ENCODE data around the gene EPS8L2. TPM values are rescaled to one million over a fixed set of nuclear protein-coding genes. Genes with fewer than 3 reads are reported as not detected.

The EPS8L2 gene
- total RNA-seq, 1 experiment from 2014 or later, result 92.8 TPM

DNA sequence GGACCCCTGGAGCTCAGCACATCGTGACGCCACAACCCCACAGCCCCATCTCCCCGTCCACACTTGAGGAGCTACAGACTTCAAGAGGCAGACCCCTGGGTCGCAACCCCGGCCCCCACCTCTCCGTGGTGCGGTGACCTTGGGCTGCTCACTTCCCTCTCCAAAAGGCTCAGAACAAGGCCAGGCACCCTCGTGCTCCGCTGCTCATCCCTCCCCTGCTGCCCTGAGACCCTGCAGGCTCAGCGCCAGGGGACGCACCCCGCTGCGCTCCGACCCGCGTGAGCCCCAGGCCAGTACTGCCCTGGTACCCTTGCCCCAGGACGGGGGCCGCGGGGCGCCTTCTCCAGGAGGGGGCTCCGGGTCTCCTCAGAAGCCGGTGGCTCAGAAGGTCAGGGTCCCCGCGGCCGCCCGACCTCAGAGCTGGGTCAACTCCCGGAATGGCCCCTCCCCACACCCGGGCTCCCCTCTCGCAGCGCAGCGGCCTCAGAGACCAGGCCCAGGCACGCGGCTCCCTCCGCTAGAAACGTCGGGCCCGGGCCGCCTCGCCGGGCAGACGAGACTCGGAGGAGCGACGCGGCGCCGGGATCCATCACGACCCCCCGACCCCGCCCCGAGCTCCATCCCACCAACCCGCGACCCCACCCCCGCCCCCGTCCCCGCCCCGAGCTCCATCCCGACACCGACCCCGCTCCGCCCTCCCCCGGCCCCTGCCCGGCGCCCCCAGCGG, 70.7 kb downstream of the EPS8L2 start:
- Mint-ChIP-seq H3K36me3 (ENCODE audit: insufficient read depth in 1 of 3, low read depth in 3 of 3) (peaks cover 4 to 17% (median 13%) of the 10 kb centered on the region in 3 experiments; a peak in 6 of 7 replicates), H3K4me1 (peaks cover 19 to 27% of the 10 kb centered on the region in 2 experiments), H3K27me3 (ENCODE audit: low read depth) (no peaks in the 10 kb centered on the region), H3K9me3 (no peaks in the 10 kb centered on the region), H3K27ac (peak overlapping the region; percentile 53 to 88 (median 59); a peak in 6 of 7 replicates), H3K4me3 (peak overlapping the region; percentile 82 to 91)
- Histone ChIP-seq H3K56ac (ENCODE audit: insufficient read length, low read depth, low read length) (no peak overlapping the region), H3K4ac (ENCODE audit: low read depth, low read length) (no peak overlapping the region), H4K20me1 (ENCODE audit: control insufficient read depth, insufficient read depth, insufficient read length) (no peaks in the 10 kb centered on the region), H2AK5ac (ENCODE audit: insufficient read length, low read length) (no peak overlapping the region), H3K9ac (ENCODE audit: extremely low read depth, insufficient read length, low read length) (peak overlapping the region; percentile 55), H3K18ac (ENCODE audit: insufficient read length, low read depth, low read length) (peak overlapping the region; percentile 1), H4K5ac (ENCODE audit: insufficient read length, low read depth, low read length) (no peak overlapping the region), H3K79me2 (ENCODE audit: insufficient read depth, low read length) (peaks cover 4% of the 10 kb centered on the region; the same call in 1 of the 2 replicates), H3K23ac (ENCODE audit: insufficient read length, low read depth, low read length) (no peak overlapping the region), H2BK12ac (ENCODE audit: insufficient read length, low read depth, low read length) (no peak overlapping the region), H3K23me2 (ENCODE audit: insufficient read length, low read depth, low read length, poor library complexity, severe bottlenecking) (peaks cover 17% of the 10 kb centered on the region), H3T11ph (ENCODE audit: low read length) (no peak overlapping the region), H3K79me1 (ENCODE audit: insufficient read depth, low read depth, low read length, poor library complexity, severe bottlenecking) (peaks cover 12% of the 10 kb centered on the region), H3K4me2 (ENCODE audit: insufficient read depth, insufficient read length, low read length) (peak overlapping the region; percentile 78), H3K27ac (ENCODE audit: insufficient read length, low read depth, low read length) (no peak overlapping the region), H3K27me3 (ENCODE audit: insufficient read depth, low read length) (no peaks in the 10 kb centered on the region), H3K9me3 (ENCODE audit: control insufficient read depth, low read depth, low read length) (no peaks in the 10 kb centered on the region), H4K8ac (replicated peaks; ENCODE audit: insufficient read length, low read depth, low read length) (no peak overlapping the region), H2BK120ac (ENCODE audit: low read depth, low read length, poor library complexity, severe bottlenecking) (no peak overlapping the region), H4K91ac (ENCODE audit: insufficient read length, low read depth, low read length) (no peak overlapping the region), H2BK20ac (ENCODE audit: low read depth, low read length, poor library complexity, severe bottlenecking) (no peak overlapping the region), H3K14ac (ENCODE audit: insufficient read depth, low read length) (peak overlapping the region; percentile 16; the same call in 1 of the 2 replicates), H2BK15ac (ENCODE audit: low read depth, low read length) (no peak overlapping the region), H2AFZ (ENCODE audit: low read length) (no peak overlapping the region), H2BK5ac (ENCODE audit: insufficient read length, low read length) (no peak overlapping the region), H3K4me1 (ENCODE audit: insufficient read depth, low read length) (no peaks in the 10 kb centered on the region; the same call in 1 of the 2 replicates)
- TF ChIP-seq, protein P1, sequence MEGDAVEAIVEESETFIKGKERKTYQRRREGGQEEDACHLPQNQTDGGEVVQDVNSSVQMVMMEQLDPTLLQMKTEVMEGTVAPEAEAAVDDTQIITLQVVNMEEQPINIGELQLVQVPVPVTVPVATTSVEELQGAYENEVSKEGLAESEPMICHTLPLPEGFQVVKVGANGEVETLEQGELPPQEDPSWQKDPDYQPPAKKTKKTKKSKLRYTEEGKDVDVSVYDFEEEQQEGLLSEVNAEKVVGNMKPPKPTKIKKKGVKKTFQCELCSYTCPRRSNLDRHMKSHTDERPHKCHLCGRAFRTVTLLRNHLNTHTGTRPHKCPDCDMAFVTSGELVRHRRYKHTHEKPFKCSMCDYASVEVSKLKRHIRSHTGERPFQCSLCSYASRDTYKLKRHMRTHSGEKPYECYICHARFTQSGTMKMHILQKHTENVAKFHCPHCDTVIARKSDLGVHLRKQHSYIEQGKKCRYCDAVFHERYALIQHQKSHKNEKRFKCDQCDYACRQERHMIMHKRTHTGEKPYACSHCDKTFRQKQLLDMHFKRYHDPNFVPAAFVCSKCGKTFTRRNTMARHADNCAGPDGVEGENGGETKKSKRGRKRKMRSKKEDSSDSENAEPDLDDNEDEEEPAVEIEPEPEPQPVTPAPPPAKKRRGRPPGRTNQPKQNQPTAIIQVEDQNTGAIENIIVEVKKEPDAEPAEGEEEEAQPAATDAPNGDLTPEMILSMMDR (conservative IDR thresholded peaks at IDR 0.05), result no peak
- WGBS (ENCODE audit: extremely low coverage, insufficient read length, low lambda C conversion rate), result no CpG with 5 or more reads among the region's 65 CpGs
- peak; percentile 83 for DNase-seq

Other genes starting within 250 kb of the EPS8L2 start
- gene RNH1, start 199.0 kb upstream of the EPS8L2 start, total RNA-seq (2021), result 60.0 and 67.0 TPM in 2 replicates
- 61.8 and 66.0 TPM in 2 replicates for gene HRAS, start 170.7 kb upstream of the EPS8L2 start, total RNA-seq (2021)
- 3.1 and 3.4 TPM in 2 replicates for gene LRRC56, start 168.7 kb upstream of the EPS8L2 start, total RNA-seq (2021)
- 4.2 and 4.7 TPM in 2 replicates for gene LMNTD2, start 145.5 kb upstream of the EPS8L2 start, total RNA-seq (2021)
- 26.3 and 30.0 TPM in 2 replicates for gene RASSF7, start 145.3 kb upstream of the EPS8L2 start, total RNA-seq (2021)
- gene PHRF1, start 129.8 kb upstream of the EPS8L2 start, total RNA-seq (2021), result 48.9 and 50.6 TPM in 2 replicates
- gene IRF7, start 90.3 kb upstream of the EPS8L2 start, total RNA-seq (2021), result 9.7 and 9.8 TPM in 2 replicates
- 0.46 TPM in 1 of 2 replicates, not detected in the other for gene CDHR5, start 81.3 kb upstream of the EPS8L2 start, total RNA-seq (2021)
- 1.8 and 2.3 TPM in 2 replicates for gene SCT, start 79.0 kb upstream of the EPS8L2 start, total RNA-seq (2021)
- gene DRD4, start 69.0 kb upstream of the EPS8L2 start, total RNA-seq (2021), result 6.2 and 6.8 TPM in 2 replicates
- 67.3 and 68.6 TPM in 2 replicates for gene DEAF1, start 11.0 kb upstream of the EPS8L2 start, total RNA-seq (2021)
- gene TMEM80, start 10.4 kb upstream of the EPS8L2 start, total RNA-seq (2021), result 15.3 and 23.6 TPM in 2 replicates
- 268 and 300 TPM in 2 replicates for gene TALDO1, start 41.2 kb downstream of the EPS8L2 start, total RNA-seq (2021)
- 51.5 and 60.0 TPM in 2 replicates for gene GATD1, start 71.3 kb downstream of the EPS8L2 start, total RNA-seq (2021)
- 0.81 and 0.86 TPM in 2 replicates for gene CEND1, start 83.9 kb downstream of the EPS8L2 start, total RNA-seq (2021)
- 51.9 and 54.6 TPM in 2 replicates for gene SLC25A22, start 92.0 kb downstream of the EPS8L2 start, total RNA-seq (2021)
- gene PIDD1, start 99.0 kb downstream of the EPS8L2 start, total RNA-seq (2021), result 25.3 and 26.6 TPM in 2 replicates
- 2,138 and 2,312 TPM in 2 replicates for gene RPLP2, start 103.7 kb downstream of the EPS8L2 start, total RNA-seq (2021)
- gene PNPLA2, start 112.7 kb downstream of the EPS8L2 start, total RNA-seq (2021), result 62.3 and 67.3 TPM in 2 replicates
- 28.8 and 29.0 TPM in 2 replicates for gene CRACR2B, start 121.7 kb downstream of the EPS8L2 start, total RNA-seq (2021)
- gene CD151, start 126.7 kb downstream of the EPS8L2 start, total RNA-seq (2021), result 138 and 142 TPM in 2 replicates
- 133 and 135 TPM in 2 replicates for gene POLR2L, start 136.3 kb downstream of the EPS8L2 start, total RNA-seq (2021)
- 63.9 and 64.6 TPM in 2 replicates for gene TSPAN4, start 136.6 kb downstream of the EPS8L2 start, total RNA-seq (2021)
- 87.2 and 89.4 TPM in 2 replicates for gene CHID1, start 204.6 kb downstream of the EPS8L2 start, total RNA-seq (2021)
- gene AP2A2, start 219.6 kb downstream of the EPS8L2 start, total RNA-seq (2021), result 51.7 and 53.7 TPM in 2 replicates